PC-9 (cell line): ENCODE measurements around the gene IL31RA. TPM values are rescaled to one million over a fixed set of nuclear protein-coding genes. Genes with fewer than 3 reads are reported as not detected.

Experiments
- BruUV-seq: library from RNA; stranded (reverse); fragments of 400-500 nt; replicated peaks from 2 replicates; lab custom pipeline; 2021; lab: Mats Ljungman, UMichigan
- CTCF ChIA-PET: fragments of 300-600 bp; sonication (Branson Sonifier 250); formaldehyde crosslinking; loops from one replicate; lab custom pipeline; 2022; ENCODE audit warnings: antibody characterized with exemption; lab: Charles Lee
- POLR2A ChIA-PET: fragments of 300-600 bp; sonication (Branson Sonifier 250); formaldehyde crosslinking; loops from one replicate; lab custom pipeline; 2022; ENCODE audit warnings: antibody characterized with exemption; ENCODE audit not compliant: unreplicated experiment; lab: Charles Lee
- DNase-seq, 2 experiments: peaks; one replicate each; pipeline versions ENCODE4 v3.0.0 to v3.0.0-alpha.2; 2015 to 2022; ENCODE audit warnings: mixed read lengths in 1 of 2
- H2AFZ ChIP-seq: fragments of 200-600 bp; sonication (generic); 2 replicates; pipeline ENCODE4 v1.8.1; 2017; ENCODE audit warnings: antibody characterized with exemption
- H3F3A ChIP-seq: fragments of 200-600 bp; sonication (generic); 2 replicates; pipeline ENCODE4 v1.8.1; 2017; ENCODE audit warnings: antibody characterized with exemption, mild to moderate bottlenecking, low read depth; ENCODE audit not compliant: insufficient read depth
- H3K27ac ChIP-seq: fragments of 200-600 bp; sonication (generic); 2 replicates; pipeline ENCODE4 v1.6.1; 2016; ENCODE audit warnings: mixed run types
- H3K27me3 ChIP-seq: fragments of 200-600 bp; sonication (generic); 2 replicates; pipeline ENCODE4 v1.6.1; 2016; ENCODE audit warnings: low read depth, mixed run types; ENCODE audit not compliant: insufficient read depth
- H3K36me3 ChIP-seq: fragments of 200-600 bp; sonication (generic); 2 replicates; pipeline ENCODE4 v1.6.1; 2016; ENCODE audit warnings: low read depth, mixed run types
- H3K4me1 ChIP-seq: fragments of 200-600 bp; sonication (generic); replicated peaks from 2 replicates; pipeline ENCODE4 v1.6.1; 2016; ENCODE audit warnings: mixed run types; ENCODE audit not compliant: insufficient read depth
- H3K4me2 ChIP-seq: fragments of 200-600 bp; sonication (generic); 2 replicates; pipeline ENCODE4 v1.6.1; 2017; ENCODE audit warnings: mixed run types
- H3K4me3 ChIP-seq: fragments of 200-600 bp; sonication (generic); 2 replicates; pipeline ENCODE4 v1.6.1; 2016; ENCODE audit warnings: mixed run types
- H3K79me2 ChIP-seq: fragments of 200-600 bp; sonication (generic); 2 replicates; pipeline ENCODE4 v1.6.1; 2017; ENCODE audit warnings: low read depth, mixed run types
- H3K9me2 ChIP-seq: fragments of 200-600 bp; sonication (generic); 2 replicates; pipeline ENCODE4 v1.8.1; 2017; ENCODE audit warnings: mild to moderate bottlenecking; ENCODE audit not compliant: insufficient read depth
- H3K9me3 ChIP-seq: fragments of 200-600 bp; sonication (generic); 2 replicates; pipeline ENCODE4 v1.8.1; 2016; ENCODE audit warnings: low read depth; ENCODE audit not compliant: insufficient read depth
- H4K20me1 ChIP-seq: fragments of 200-600 bp; sonication (generic); 2 replicates; pipeline ENCODE4 v1.8.1; 2017; ENCODE audit not compliant: insufficient read depth
- EZH2 ChIP-seq: fragments of 200-600 bp; sonication (generic); IDR thresholded peaks from 2 replicates; pipeline ENCODE4 v1.8.0; 2017; ENCODE audit warnings: antibody characterized with exemption, low read depth
- intact Hi-C: fragments of 100-400 bp; cut with micrococcal nuclease; formaldehyde crosslinking; loops from one replicate; pipeline ENCODE4 v1.10.0; 2022; ENCODE audit not compliant: unreplicated experiment
- total RNA-seq: library from RNA; stranded (reverse); gene quantifications from 2 replicates; pipeline ENCODE4 v1.2.3, GENCODE V29; 2021
- TF ChIP-seq, protein P1 (sequence below): fragments of 200-600 bp; sonication (generic); conservative IDR thresholded peaks from 2 replicates; pipeline ENCODE4 v1.6.1; 2017; ENCODE audit warnings: mixed run types, antibody characterized with exemption, mild to moderate bottlenecking, moderate library complexity

Gene IL31RA
- total RNA-seq, 1 experiment from 2014 or later = 2.0 TPM

- H3K9me2 ChIP-seq = no peaks in the 10 kb centered on the region
- POLR2A ChIA-PET = no interaction called here
- DNase-seq = peak in 1 of 2 experiments; percentile 38
- TF ChIP-seq, protein P1, sequence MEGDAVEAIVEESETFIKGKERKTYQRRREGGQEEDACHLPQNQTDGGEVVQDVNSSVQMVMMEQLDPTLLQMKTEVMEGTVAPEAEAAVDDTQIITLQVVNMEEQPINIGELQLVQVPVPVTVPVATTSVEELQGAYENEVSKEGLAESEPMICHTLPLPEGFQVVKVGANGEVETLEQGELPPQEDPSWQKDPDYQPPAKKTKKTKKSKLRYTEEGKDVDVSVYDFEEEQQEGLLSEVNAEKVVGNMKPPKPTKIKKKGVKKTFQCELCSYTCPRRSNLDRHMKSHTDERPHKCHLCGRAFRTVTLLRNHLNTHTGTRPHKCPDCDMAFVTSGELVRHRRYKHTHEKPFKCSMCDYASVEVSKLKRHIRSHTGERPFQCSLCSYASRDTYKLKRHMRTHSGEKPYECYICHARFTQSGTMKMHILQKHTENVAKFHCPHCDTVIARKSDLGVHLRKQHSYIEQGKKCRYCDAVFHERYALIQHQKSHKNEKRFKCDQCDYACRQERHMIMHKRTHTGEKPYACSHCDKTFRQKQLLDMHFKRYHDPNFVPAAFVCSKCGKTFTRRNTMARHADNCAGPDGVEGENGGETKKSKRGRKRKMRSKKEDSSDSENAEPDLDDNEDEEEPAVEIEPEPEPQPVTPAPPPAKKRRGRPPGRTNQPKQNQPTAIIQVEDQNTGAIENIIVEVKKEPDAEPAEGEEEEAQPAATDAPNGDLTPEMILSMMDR = no peak
- TF ChIP-seq EZH2 = no peak
- no peak overlapping the region for H2AFZ ChIP-seq
- no peak overlapping the region for H3K27ac ChIP-seq
- no peaks in the 10 kb centered on the region for H3K4me1 ChIP-seq
- no TSS peak for BruUV-seq
- intact Hi-C loops = no loop called here
- H3F3A ChIP-seq = no peaks in the 10 kb centered on the region
- no peaks in the 10 kb centered on the region for H3K27me3 ChIP-seq
- no peaks in the 10 kb centered on the region for H3K36me3 ChIP-seq
- no peak overlapping the region for H3K4me3 ChIP-seq
- CTCF ChIA-PET = no interaction called here
- no peak overlapping the region for H3K4me2 ChIP-seq
- H4K20me1 ChIP-seq = no peaks in the 10 kb centered on the region
- H3K9me3 ChIP-seq = no peaks in the 10 kb centered on the region
- no peaks in the 10 kb centered on the region for H3K79me2 ChIP-seq
Measured at GRCh38 chr5:55823151-55823796, 27.9 kb upstream of the IL31RA start.

- Histone ChIP-seq H3K27me3 (no peaks in the 10 kb centered on the region), H4K20me1 (no peaks in the 10 kb centered on the region), H3K4me1 (no peaks in the 10 kb centered on the region), H3K79me2 (no peaks in the 10 kb centered on the region), H3K36me3 (no peaks in the 10 kb centered on the region), H3F3A (no peaks in the 10 kb centered on the region), H3K9me3 (0 out of 2 replicates have a peak, but pooled peaks cover 5% of the 10 kb centered on the region), H3K27ac (no peak overlapping the region), H3K4me2 (no peak overlapping the region), H3K4me3 (no peak overlapping the region), H3K9me2 (no peaks in the 10 kb centered on the region), H2AFZ (no peak overlapping the region)
- no TSS peak for BruUV-seq
- POLR2A ChIA-PET = no interaction called here
- intact Hi-C loops = no loop called here
- CTCF ChIA-PET = interaction anchor here (0.6 kb wide), 1 partner anchor 658 kb away, joined by 3 read pairs; no protein-coding TSS in a partner anchor
- TF ChIP-seq, protein P1 = no peak
- TF ChIP-seq EZH2 = no peak
- no peak for DNase-seq
Measured at GRCh38 chr5:55829956-55830355, 21.2 kb upstream of the IL31RA start.

DNA sequence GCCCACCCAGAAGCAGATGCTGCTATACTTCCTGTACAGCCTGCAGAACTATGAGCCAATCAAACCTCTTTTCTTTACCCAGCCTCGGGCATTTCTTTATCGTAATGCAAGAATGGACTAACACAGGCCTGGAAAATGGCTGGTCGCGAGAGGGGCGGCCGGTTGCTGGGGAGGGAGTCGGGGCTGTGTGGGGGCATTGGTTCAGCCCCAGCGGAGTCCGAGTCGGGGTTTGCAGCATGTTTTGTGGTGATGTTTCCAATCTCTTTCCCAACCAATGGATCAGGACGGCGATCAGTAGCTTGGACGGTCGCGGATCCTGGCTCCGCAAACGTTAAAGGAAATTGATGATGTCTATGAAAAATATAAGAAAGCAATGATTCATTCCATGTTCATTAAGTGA, 18.7 kb upstream of the IL31RA start:
- Histone ChIP-seq H3K27ac (no peak overlapping the region), H3K79me2 (no peaks in the 10 kb centered on the region), H3K27me3 (no peaks in the 10 kb centered on the region), H3F3A (no peaks in the 10 kb centered on the region), H3K4me1 (no peaks in the 10 kb centered on the region), H3K4me2 (no peak overlapping the region), H4K20me1 (no peaks in the 10 kb centered on the region), H3K9me3 (0 out of 2 replicates have a peak, but pooled peaks cover 5% of the 10 kb centered on the region), H2AFZ (no peak overlapping the region), H3K9me2 (no peaks in the 10 kb centered on the region), H3K4me3 (no peak overlapping the region), H3K36me3 (no peaks in the 10 kb centered on the region)
- no TSS peak for BruUV-seq
- intact Hi-C loops = no loop called here
- ChIA-PET CTCF (interaction anchor here (0.6 kb wide), 1 partner anchor 1336 kb away, joined by 11 read pairs; no protein-coding TSS in a partner anchor), POLR2A (no interaction called here)
- no peak for DNase-seq
- TF ChIP-seq, protein P1 = no peak
- no peak for TF ChIP-seq EZH2
